DMS53 treated with DMSO at 0.1 percent for 48 hours (cell line): ENCODE results near the gene RAF1.
"Not testable (repeated sequence)": the region's sequence is repeated elsewhere in the genome, so short reads cannot be mapped to it uniquely, and the experiment has no call there.

ENCODE experiments used
- DNase-seq: peaks from one replicate; lab custom pipeline; 2025; ENCODE audit not compliant: unreplicated experiment; lab: John Stamatoyannopoulos, UW

Gene RAF1

DNA sequence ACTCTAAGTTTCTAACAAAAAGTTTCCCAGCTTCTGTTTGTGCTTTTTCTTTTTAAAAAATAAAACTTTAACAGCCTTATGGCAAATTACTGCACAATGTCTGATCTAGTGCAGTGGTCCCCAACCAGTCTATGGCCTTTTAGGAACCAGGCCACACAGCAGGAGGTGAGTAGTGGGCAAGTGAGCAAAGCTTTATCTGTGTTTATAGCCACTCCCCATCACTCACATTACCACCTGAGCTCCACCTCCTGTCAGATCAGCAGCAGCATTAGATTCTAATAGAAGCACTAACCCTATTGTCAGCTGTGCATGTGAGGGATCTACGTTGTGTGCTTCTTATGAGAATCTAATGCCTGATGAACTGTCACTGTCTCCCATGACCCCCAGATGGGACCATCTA lies 101.5 kb downstream of the RAF1 start:
- DNase-seq = no peak

DNA sequence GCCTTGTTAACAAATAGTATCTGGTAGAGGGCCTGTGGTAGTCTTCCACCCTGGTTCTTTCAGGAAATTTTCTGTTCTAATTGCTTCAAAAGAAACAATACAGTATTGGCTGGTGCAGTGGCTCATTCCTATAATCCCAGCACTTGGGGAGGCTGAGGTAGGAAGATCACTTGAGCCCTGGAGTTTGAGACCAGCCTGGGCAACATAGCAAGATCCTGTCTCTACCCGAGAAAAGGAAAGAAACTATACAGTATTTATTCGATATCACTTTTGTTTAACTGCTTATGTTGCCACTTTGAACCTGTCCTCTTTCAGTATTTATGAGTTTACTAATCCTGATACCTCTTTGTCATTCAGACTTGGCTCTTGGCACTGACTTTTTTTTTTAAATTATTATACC lies 102.5 kb downstream of the RAF1 start:
- DNase-seq = no peak

GRCh38 chr3:12560505-12561190 lies 103.3 kb downstream of the RAF1 start:
- DNase-seq = no peak

DNA sequence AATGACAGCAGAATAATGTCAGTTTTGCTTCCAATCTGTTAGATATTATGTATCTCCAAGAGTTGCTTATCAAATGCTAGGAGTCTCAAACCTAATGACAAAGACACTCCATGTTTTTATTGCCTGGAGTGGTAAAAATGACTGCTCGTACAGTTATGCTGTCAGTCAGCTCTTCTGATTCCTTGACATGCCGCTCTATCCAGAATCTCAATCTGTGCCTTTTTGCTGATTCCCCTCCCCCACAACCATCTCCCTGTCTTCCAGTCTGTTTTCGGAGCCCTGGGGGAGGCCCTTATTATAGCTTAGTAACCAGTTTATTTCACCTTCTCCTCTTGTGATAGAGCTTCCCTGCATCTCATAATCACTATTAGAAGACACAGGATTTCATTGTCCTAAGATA lies 104.4 kb downstream of the RAF1 start:
- DNase-seq = no peak

DNA sequence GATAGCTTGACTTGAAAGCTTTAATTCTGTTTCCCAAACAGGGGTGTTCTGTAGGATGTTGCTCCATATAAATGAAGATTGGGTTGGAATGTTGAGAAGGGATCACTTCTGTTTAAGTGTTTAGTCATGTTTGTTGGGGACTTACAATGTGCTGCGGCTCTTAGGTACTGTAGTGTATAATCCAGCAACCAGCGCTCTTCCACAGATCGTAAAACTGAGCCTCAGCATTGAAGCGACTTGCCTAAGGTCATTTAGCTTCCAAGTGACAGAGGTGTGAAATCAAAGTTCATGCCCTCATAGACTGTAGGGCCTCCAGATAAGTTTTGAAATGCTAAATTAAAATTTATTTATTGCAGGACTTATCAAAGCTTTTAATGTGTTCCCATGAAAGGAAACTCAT lies 105.2 kb downstream of the RAF1 start:
- no peak for DNase-seq

DNA sequence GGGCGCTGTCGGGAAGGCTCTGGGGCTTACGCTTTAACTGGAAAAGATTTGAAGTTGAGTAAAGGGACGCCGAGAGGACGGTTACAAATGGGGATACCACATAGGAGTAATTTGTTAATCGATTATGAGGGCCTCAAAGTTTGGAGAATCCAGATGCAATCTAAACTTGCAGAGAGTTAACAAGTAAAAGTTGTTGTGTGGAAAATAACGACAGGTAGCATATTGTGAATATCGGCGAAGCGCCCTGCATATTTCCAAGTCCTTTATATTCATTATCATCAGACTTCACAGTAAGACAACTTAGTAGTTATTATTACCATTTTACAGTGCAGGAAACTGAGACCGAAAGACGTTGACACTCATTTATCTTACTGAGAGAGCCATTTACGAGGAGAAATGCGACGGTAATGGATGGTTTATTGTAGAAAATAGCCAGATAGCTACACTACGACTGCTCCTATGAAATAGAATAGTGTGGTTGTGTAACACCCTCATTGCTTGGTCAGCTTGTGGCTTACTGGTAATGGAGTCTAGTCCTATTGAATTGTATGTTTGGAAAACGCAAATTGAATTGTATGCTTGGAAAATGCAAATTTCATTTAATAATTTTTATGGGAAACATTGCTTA lies 106.3 kb downstream of the RAF1 start:
- no peak for DNase-seq

DNA sequence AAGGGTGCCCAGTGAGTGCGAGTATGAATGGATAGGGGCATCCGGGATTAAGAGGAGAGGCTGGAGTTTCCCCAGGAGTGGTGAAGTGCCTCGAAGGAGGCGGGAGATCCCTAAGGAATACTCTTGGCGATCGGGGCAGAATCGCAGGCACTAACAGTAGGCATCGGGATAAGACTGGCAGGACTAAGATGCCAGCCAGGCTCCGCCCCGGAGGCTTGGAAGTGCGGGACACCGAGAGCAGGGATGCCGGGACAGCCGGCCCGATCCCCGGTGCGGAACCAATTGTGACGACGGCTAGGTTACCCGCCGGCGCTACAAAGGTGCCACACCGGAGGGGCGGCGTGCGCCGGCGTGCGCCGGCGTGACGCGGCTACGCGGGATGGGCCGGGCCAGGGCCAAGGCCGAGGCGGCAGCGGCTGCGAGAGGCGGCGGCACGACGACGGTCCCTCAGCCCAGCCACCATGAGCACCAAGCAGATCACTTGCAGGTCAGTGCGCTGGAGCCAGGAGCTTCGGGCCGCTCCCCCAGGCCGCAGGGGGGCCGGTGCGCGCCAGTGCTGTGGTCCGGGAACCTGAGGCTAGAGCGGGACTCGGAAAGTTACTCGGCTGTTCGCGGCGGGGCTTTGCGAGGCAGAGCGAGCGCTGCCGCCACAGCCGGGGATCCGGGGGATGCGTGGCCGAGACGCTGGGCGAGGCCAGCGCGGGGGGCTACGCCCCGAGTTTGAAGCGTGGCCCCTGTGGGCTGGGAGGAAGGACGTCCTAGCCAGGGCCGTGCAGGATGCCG lies 107.0 kb downstream of the RAF1 start, which contains the start of gene MKRN2:
TSS of gene MKRN2 (plus strand) at position 398 of the 783 bp plus-strand sequence. CDS start at position 462, 64 bp downstream.
- DNase-seq = peak; percentile 35

- no peak for DNase-seq
Measured at GRCh38 chr3:12556314-12556689, 107.6 kb downstream of the RAF1 start.

GRCh38 chr3:12553921-12554391 lies 110.0 kb downstream of the RAF1 start:
- no peak for DNase-seq

GRCh38 chr3:12549971-12550760 lies 113.8 kb downstream of the RAF1 start:
- no peak for DNase-seq

DNA sequence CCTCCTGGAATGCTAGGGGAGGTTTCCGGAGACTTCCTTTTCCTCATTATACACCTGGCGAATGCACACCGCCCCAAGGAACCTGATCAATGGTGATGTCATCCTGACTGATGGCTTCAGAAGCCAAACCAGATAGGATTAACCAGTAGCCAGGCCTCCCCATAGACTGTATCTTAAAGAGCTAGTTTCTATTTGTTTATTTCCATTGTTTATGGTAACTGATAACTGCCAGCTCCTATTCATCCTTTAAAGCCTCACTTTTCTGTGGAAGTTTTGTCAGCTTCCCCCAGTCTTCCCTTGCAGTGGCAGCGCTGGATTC lies 118.5 kb downstream of the RAF1 start, which contains the start of gene MKRN2OS:
TSS of gene MKRN2OS (minus strand) at position 27 of the 319 bp plus-strand sequence. CDS start 35 bp downstream, outside the sequence.
- no peak for DNase-seq

- no peak for DNase-seq
Measured at GRCh38 chr3:12544652-12545472, 119.1 kb downstream of the RAF1 start.

- DNase-seq = not testable (repeated sequence)
Measured at GRCh38 chr3:12543497-12543896, 120.4 kb downstream of the RAF1 start.

- DNase-seq = no peak
Measured at GRCh38 chr3:12541625-12542024, 122.3 kb downstream of the RAF1 start.

GRCh38 chr3:12536423-12536822 lies 127.5 kb downstream of the RAF1 start:
- DNase-seq = no peak
